Occipital lobe (tissue), 2 donors: ENCODE results near the gene NUP210. TPM values are rescaled to one million over a fixed set of nuclear protein-coding genes. Genes with fewer than 3 reads are reported as not detected.
"Not testable (repeated sequence)": the region's sequence is repeated elsewhere in the genome, so short reads cannot be mapped to it uniquely, and the experiment has no call there.

Experiments
- DNase-seq: peaks from one replicate; lab custom pipeline; 2025; lab: John Stamatoyannopoulos, UW
- total RNA-seq: library from RNA; depleted of rRNA; stranded (reverse); fragments of >200 nt; gene quantifications from one replicate; pipeline ENCODE4 v1.2.3, GENCODE V29; 2014

Gene NUP210
- total RNA-seq, result 7.5 TPM

GRCh38 chr3:13420045-13420830 is at the start of gene NUP210:
NUP210 (minus strand) TSS chr3:13420322; CDS start chr3:13420226, 96 bp downstream.
- no peak for DNase-seq

- no peak for DNase-seq
Measured at GRCh38 chr3:13466781-13467180, 46.7 kb upstream of the NUP210 start.

GRCh38 chr3:13465236-13465873 is 45.2 kb upstream of the NUP210 start:
- no peak for DNase-seq

- DNase-seq, result no peak
Measured at GRCh38 chr3:13463618-13464400, 43.7 kb upstream of the NUP210 start.

- no peak for DNase-seq
Measured at GRCh38 chr3:13462822-13463221, 42.7 kb upstream of the NUP210 start.

- no peak for DNase-seq
Measured at GRCh38 chr3:13462125-13462629, 42.1 kb upstream of the NUP210 start.

- DNase-seq, result no peak
Measured at GRCh38 chr3:13461169-13462124, 41.3 kb upstream of the NUP210 start.

GRCh38 chr3:13460341-13460736 is 40.2 kb upstream of the NUP210 start:
- DNase-seq, result no peak

GRCh38 chr3:13459605-13460340 is 39.7 kb upstream of the NUP210 start:
- no peak for DNase-seq

- no peak for DNase-seq
Measured at GRCh38 chr3:13457593-13457992, 37.5 kb upstream of the NUP210 start.

- DNase-seq, result no peak
Measured at GRCh38 chr3:13455644-13456043, 35.5 kb upstream of the NUP210 start.

GRCh38 chr3:13452490-13453335 is 32.6 kb upstream of the NUP210 start:
- peak; percentile 51 for DNase-seq

GRCh38 chr3:13451301-13451673 is 31.2 kb upstream of the NUP210 start:
- no peak for DNase-seq

- not testable (repeated sequence) for DNase-seq
Measured at GRCh38 chr3:13442882-13443281, 22.8 kb upstream of the NUP210 start.

- no peak for DNase-seq
Measured at GRCh38 chr3:13440204-13440817, 20.2 kb upstream of the NUP210 start.

GRCh38 chr3:13436213-13436612 is 16.1 kb upstream of the NUP210 start:
- not testable (repeated sequence) for DNase-seq

- DNase-seq, result no peak
Measured at GRCh38 chr3:13433912-13434311, 13.8 kb upstream of the NUP210 start.

GRCh38 chr3:13432093-13432492 is 12.0 kb upstream of the NUP210 start:
- DNase-seq, result no peak

GRCh38 chr3:13430411-13430875 is 10.3 kb upstream of the NUP210 start:
- DNase-seq, result not testable (repeated sequence)
